DMS53 treated with DMSO at 0.1 percent for 48 hours (cell line): ENCODE measurements around the gene DIPK1A.

Experiments used
- DNase-seq: peaks from one replicate; lab custom pipeline; 2025; ENCODE audit not compliant: unreplicated experiment; lab: John Stamatoyannopoulos, UW

Gene DIPK1A

DNA sequence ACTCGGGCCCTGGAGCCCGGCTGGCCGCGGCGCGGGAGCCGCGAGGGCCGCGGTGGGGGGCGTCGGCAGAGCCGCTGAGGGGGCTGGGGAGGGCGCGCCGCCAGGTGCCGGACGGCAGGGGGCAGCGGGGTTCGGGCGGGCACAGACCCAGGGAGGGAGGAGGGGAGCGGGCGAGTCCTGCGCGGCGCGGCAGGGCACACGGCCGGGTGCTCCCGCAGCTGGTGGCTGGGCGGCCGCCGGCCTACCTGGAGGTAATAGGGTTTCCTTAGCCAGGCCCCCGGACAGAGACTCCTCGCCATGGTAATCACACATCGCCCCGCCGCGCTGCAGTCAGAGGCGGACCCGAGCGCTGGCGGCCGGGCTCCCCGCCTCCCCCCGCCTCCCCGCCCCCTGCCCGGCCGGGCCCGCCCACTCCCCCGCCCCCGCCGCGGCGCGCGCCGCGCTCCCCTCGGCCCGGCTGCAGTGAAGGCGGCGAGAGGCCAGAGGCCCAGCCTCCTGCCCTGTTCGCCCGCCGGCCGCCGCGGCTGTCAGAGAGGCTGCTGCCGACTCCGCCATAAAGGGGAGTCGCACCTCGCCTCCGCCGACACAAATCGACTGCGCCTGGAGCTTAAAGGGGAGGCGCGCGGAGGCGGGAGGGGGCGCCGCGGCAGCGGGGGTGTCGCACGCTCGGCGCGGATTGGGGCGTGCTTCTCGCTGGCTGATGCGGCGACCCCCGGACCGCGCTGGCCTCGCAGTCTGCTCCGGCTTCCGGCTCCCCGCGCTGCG lies at the start of gene DIPK1A:
Gene DIPK1A, minus strand, starts transcription at position 332 of the 765 bp plus-strand sequence. Its CDS starts 33 bp downstream, at position 299.
- DNase-seq: peak; percentile 94

- DNase-seq: no peak
Measured at GRCh38 chr1:93007941-93008577, 46.8 kb upstream of the DIPK1A start.

GRCh38 chr1:93005252-93005598 lies 44.0 kb upstream of the DIPK1A start:
- no peak for DNase-seq

DNA sequence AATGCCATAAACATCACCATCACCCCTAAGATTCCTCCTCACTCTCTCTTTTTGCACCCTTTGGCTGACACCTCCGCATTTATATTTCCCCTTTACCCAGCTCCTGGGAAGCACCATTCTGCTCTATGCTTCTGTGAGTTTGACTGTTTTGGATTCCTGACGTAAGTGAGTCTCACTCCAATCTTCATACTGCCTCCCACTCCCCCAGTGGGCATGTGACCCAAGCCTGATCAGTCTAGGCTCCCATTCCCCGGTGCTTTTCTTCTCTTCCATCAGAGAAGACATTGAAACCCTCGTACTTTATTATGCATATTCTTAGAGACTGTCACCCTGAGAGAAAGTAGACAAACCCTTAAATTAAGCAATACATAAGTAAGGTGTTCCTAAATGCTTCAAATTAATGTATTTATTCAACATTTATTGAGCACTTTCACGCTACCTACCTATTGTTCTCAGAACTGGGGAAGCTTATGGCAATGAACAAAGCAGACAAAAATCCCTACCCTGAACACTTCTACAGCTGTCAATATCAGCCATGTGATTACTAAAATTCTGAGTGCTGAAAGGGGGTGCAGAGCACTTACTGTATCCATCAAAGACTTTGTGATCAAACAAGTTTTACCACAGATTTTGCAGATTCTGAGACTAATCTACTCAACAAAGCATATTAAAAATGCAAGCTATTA lies 43.4 kb upstream of the DIPK1A start:
- no peak for DNase-seq

- no peak for DNase-seq
Measured at GRCh38 chr1:93003981-93004380, 42.7 kb upstream of the DIPK1A start.

DNA sequence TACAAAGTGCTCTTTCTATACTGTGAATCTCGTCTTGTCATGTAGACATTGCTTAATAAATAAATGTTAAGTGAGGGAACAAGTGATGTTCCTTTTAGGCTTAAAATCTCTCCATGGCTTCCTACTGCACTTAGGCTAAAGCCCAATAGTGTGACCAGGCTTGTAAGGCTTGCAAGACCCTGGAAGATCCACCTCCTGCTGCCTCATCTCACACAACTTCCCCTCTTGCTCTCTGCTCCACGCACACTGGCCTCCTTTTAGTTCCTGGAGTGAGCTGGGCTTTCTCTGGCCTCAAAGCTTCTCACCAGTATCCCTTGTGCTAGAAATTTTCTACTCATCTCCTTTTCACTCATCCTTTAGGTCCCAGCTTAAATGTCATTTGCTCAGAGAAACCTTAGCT lies 41.5 kb upstream of the DIPK1A start:
- DNase-seq: no peak

DNA sequence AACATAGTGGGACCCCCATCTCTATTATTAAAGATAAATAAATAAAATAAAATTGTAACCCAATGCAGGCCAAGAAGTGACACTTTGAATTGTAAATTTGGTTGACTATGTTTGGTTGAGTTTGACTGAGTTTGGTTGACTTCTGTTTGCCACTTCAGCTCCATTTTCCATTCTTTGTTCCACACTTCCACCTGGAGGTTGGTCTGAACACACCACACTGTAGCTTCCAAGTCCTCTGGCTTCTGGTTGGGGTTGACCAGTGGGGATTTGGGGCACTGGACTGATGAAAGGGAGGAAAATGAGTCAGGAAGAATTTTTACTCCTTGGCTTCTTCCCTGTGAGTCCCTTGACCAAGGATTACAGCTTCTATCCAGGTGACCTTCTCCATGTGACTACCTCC lies 40.6 kb upstream of the DIPK1A start:
- no peak for DNase-seq

- DNase-seq: no peak
Measured at GRCh38 chr1:93000751-93001175, 39.5 kb upstream of the DIPK1A start.

DNA sequence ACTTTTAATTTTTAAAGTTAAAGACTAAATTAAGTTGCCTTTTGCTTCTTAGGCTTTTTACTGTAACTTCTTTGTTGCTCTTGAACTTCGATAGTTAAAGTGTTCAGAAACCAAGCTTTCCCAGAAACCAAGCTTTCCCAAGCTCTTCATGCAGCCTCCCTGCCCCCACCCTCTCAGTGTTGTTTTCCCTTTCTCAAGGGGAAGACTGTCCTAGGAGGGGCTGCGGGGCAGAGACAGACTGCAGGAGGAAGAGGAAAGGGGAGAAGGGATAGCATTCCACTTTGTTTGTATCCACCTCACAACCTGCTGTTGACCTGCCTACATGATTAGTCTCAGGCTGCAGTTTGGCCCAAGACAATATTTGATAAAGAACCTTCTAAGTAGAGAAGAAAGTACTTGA lies 39.0 kb upstream of the DIPK1A start:
- no peak for DNase-seq

DNA sequence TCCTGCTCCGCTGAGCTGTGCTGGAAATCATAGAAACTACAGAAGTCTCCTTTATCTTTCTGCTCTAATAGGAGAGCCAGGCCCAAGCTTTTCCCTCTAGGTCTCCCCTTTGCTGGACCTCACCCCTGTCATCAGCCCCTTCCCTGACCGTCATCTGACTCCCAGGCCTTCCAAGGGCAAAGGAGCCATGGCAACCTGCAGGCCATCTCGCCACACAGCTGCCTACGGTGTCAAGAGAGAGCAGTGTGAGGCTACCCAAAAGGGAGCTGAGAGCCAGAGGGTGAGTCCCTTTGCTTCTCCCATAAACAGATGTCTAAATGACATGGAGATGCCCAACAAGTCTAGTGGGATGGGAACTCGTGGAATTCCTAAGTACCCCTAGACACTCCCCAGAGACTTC lies 37.6 kb upstream of the DIPK1A start:
- DNase-seq: no peak

GRCh38 chr1:92995441-92996430 lies 34.5 kb upstream of the DIPK1A start:
- no peak for DNase-seq

- DNase-seq: peak; percentile 97
Measured at GRCh38 chr1:92994105-92994712, 32.9 kb upstream of the DIPK1A start.

GRCh38 chr1:92993581-92993980 lies 32.3 kb upstream of the DIPK1A start:
- no peak for DNase-seq

GRCh38 chr1:92992877-92993276 lies 31.6 kb upstream of the DIPK1A start:
- no peak for DNase-seq

GRCh38 chr1:92992054-92992453 lies 30.8 kb upstream of the DIPK1A start:
- no peak for DNase-seq

- peak; percentile 99 for DNase-seq
Measured at GRCh38 chr1:92990828-92991227, 29.6 kb upstream of the DIPK1A start.

- DNase-seq: peak; percentile 48
Measured at GRCh38 chr1:92989936-92990583, 28.8 kb upstream of the DIPK1A start.

DNA sequence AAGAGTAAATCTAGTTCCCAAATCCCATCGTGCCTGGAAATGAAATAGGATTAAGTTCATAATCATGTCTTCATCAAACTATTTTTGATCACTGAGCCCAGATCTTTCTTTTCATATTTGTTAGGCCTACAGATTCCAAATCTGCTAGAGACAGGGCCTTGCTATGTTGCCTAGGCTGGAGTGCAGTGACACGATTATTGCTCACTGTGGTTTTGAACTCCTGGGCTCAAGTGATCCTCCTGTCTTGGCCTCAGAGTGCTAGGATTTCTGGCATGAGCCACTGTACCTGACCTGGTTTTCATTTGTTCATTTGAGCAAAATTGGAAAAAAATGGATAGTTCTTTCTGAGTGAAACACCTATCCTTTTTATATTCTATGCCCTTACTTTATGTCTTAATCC lies 28.0 kb upstream of the DIPK1A start:
- DNase-seq: no peak

GRCh38 chr1:92987462-92987861 lies 26.2 kb upstream of the DIPK1A start:
- DNase-seq: no peak

DNA sequence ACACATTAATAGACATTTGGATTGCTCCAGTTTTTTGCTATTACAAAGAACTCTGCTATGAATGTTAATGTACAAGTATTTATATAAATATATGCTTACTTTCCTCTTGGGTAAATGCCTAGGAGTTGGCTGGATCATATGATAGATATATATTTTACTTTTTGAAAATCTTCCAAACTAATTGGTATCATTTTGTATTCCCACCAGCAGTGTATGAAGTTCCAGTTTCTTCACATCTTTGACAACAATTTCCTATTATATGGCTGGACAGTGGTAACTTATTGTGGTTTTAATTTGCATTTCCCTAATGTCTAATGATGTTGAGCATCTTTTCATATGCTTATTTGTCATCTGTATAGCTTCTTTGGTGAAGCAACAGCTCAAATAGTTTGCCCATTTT lies 23.8 kb upstream of the DIPK1A start:
- DNase-seq: no peak
